ENCODE measurements around the gene PPP6R3. TPM values are rescaled to one million over a fixed set of nuclear protein-coding genes. Genes with fewer than 3 reads are reported as not detected.

Gene PPP6R3
- total and polyA plus RNA-seq, 10 of the 15 experiments (the other 5 are each of a cell fraction or from before 2014, with no cell fraction given), result 12.4 to 123 (median 74.1) TPM

DNA sequence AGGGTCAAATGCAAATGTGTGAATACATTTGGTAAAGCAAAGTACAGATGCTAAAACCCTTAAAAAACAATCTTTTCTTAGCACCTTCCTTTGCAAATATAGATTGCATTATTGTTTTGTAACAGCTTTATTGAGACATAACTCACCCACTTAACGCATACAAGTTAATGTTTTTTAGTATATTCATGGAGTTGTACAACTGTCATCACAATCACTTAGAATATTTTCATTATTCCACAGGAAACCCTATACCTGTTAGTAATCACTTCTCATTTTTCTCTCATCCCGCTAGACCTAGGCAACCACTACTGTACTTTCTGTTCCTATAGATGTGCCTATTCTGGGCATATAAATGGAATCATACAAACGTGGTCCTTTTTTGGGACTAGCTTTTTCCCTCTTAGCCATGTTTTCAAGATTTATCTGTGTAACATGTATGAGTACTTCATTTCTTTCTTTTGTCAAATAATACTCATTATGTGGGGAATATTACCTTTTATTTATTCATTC is 34.7 kb downstream of the PPP6R3 start:
- Histone ChIP-seq H3K79me2 (ENCODE audit: control insufficient read depth, insufficient read depth, low read length) (peaks cover 89% of the 10 kb centered on the region), H3K27ac (ENCODE audit: control insufficient read depth, insufficient read depth) (no peak overlapping the region; the same call in 1 of the 2 replicates), H2AFZ (ENCODE audit: control insufficient read depth, low read depth, low read length) (no peak overlapping the region), H3K36me3 (ENCODE audit: control insufficient read depth in 2 of 2, insufficient read depth in 2 of 2, low read length in 1 of 2) (no peaks in the 10 kb centered on the region), H3K27me3 (replicated peaks in 1 of 2; ENCODE audit: control insufficient read depth in 2 of 2, insufficient read depth in 2 of 2, low read length in 1 of 2) (no peaks in the 10 kb centered on the region), H3K9ac (ENCODE audit: control insufficient read depth, insufficient read depth, low read length) (no peak overlapping the region), H3K4me3 (no peak overlapping the region; the same call in 1 of the 2 replicates), H3K4me2 (ENCODE audit: control insufficient read depth, insufficient read depth) (peak overlapping the region; percentile 66), H4K20me1 (ENCODE audit: control insufficient read depth, insufficient read depth) (0 out of 2 replicates have a peak, but pooled peaks cover 2% of the 10 kb centered on the region), H3K9me3 (replicated peaks; ENCODE audit: control insufficient read depth, insufficient read depth, low read length) (no peaks in the 10 kb centered on the region), H3K4me1 (ENCODE audit: control insufficient read depth, insufficient read depth, low read length) (peaks cover 41% of the 10 kb centered on the region)
- DNase-seq (ENCODE audit: low read depth, low spot score) (no peak), ATAC-seq (peak; percentile 9; the same call in 1 of the 3 replicates), FAIRE-seq (no peak)
- intact Hi-C loops (cut with micrococcal nuclease; ENCODE audit: unreplicated experiment), result no loop called here
- ChIA-PET CTCF (interaction anchor here (1.5 kb wide), 1 partner anchor 9 kb away, joined by 3 read pairs; no protein-coding TSS in a partner anchor), SMC1A (ENCODE audit: uncharacterized antibody, unreplicated experiment) (interaction anchor here (0.8 to 2.5 kb wide), 3 partner anchors 11 to 89 kb away, joined by 3 to 22 read pairs (median 3); no protein-coding TSS in a partner anchor), POLR2A (interaction anchor here (1.2 to 1.3 kb wide), 2 partner anchors 9 to 10 kb away, joined by 3 read pairs; no protein-coding TSS in a partner anchor), RAD21 (ENCODE audit: unreplicated experiment) (interaction anchor here (0.6 to 1.5 kb wide), 2 partner anchors 15 to 27 kb away, joined by 3 read pairs; no protein-coding TSS in a partner anchor)
- WGBS (ENCODE audit: insufficient coverage, insufficient replicate concordance, low lambda C conversion rate, missing lambda C conversion rate), result 3% methylated on average over 3 of the region's 3 CpGs
- in situ Hi-C loops (cut with MboI), result no loop called here
- no TSS peak for BruUV-seq (replicated peaks)
- TF ChIP-seq RELB (IDR thresholded peaks at IDR 0.05; ENCODE audit: low read depth) (peak; percentile 21; the same call in 1 of the 2 replicates), EED (IDR thresholded peaks at IDR 0.05; ENCODE audit: low read depth) (no peak), ZZZ3 (IDR thresholded peaks at IDR 0.05; ENCODE audit: control insufficient read depth, insufficient read length, low read depth) (no peak), BRCA1 (IDR thresholded peaks at IDR 0.05; ENCODE audit: low read depth, low read length) (no peak), ZBTB40 (IDR thresholded peaks at IDR 0.05; ENCODE audit: borderline replicate concordance) (peak; percentile 47; the same call in 1 of the 2 replicates), MEF2A (IDR thresholded peaks at IDR 0.05; ENCODE audit: insufficient read depth, low read depth, low read length) (no peak), CEBPZ (IDR thresholded peaks at IDR 0.05; ENCODE audit: low read depth, low read length) (no peak), IKZF2 (IDR thresholded peaks at IDR 0.05) (peak; percentile 55 to 64; a peak in 3 of 4 replicates), RUNX3 (IDR thresholded peaks at IDR 0.05; ENCODE audit: low read length) (peak; percentile 29; the same call in 1 of the 2 replicates)
- TF ChIP-seq, protein P1, sequence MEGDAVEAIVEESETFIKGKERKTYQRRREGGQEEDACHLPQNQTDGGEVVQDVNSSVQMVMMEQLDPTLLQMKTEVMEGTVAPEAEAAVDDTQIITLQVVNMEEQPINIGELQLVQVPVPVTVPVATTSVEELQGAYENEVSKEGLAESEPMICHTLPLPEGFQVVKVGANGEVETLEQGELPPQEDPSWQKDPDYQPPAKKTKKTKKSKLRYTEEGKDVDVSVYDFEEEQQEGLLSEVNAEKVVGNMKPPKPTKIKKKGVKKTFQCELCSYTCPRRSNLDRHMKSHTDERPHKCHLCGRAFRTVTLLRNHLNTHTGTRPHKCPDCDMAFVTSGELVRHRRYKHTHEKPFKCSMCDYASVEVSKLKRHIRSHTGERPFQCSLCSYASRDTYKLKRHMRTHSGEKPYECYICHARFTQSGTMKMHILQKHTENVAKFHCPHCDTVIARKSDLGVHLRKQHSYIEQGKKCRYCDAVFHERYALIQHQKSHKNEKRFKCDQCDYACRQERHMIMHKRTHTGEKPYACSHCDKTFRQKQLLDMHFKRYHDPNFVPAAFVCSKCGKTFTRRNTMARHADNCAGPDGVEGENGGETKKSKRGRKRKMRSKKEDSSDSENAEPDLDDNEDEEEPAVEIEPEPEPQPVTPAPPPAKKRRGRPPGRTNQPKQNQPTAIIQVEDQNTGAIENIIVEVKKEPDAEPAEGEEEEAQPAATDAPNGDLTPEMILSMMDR (IDR thresholded peaks at IDR 0.05 in 2 of 3, conservative IDR thresholded peaks at IDR 0.05 in 1 of 3; ENCODE audit: control insufficient read depth in 2 of 3, extremely low read depth in 1 of 3, insufficient read depth in 1 of 3, low read depth in 3 of 3, low read length in 3 of 3), result no peak
